Gastrocnemius medialis (tissue), 4 donors: Measurements from ENCODE around the gene ITPR1.

ENCODE experiments used
- CTCF ChIP-seq, 5 experiments: fragments of 450-650 bp in 3 of 5; fragments of 200-600 bp in 2 of 5; sonication (generic) in 2 of 5; IDR thresholded peaks in 4 of 5; conservative IDR thresholded peaks in 1 of 5; 1 replicate in 4 of 5; 2 replicates in 1 of 5; pipeline ENCODE4 v1.5.1; 2016 to 2019; ENCODE audit warnings: antibody characterized with exemption in 5 of 5, mild to moderate bottlenecking in 3 of 5, moderate library complexity in 3 of 5
- POLR2A ChIP-seq, 2 donors: fragments of 450-650 bp; IDR thresholded peaks; one replicate each; pipeline ENCODE4 v1.6.1; 2017; ENCODE audit warnings: antibody characterized with exemption in 2 of 2, mild to moderate bottlenecking in 2 of 2, moderate library complexity in 2 of 2

DNA sequence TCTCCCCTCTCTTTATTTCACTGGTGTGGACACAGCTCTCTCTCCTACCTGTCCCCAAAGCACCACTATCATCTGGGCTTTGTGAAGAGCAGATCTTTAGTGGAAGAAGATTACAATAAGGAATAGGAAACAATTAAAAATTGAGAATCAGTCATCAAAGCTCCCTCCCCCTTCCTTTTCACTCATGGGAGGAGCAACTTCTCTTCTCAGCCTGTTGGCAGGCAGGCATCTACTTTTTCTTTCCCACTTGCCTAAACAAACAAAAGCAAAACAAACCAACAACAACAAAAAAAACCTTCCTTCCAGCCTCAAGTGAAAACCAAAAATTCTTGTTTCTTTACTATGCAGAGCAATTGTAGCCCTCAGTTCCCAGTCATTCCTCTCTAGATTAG, 360.6 kb downstream of the ITPR1 start:
- TF ChIP-seq POLR2A (IDR thresholded peaks at IDR 0.05), result no peak
- no peak for TF ChIP-seq CTCF (IDR thresholded peaks at IDR 0.05 in 4 of 5, conservative IDR thresholded peaks at IDR 0.05 in 1 of 5)
